NCI-H69 (cell line): ENCODE measurements around the gene AGAP1.

Experiments
- DNase-seq: peaks from one replicate; lab custom pipeline; 2025; lab: John Stamatoyannopoulos, UW

AGAP1 gene

DNA sequence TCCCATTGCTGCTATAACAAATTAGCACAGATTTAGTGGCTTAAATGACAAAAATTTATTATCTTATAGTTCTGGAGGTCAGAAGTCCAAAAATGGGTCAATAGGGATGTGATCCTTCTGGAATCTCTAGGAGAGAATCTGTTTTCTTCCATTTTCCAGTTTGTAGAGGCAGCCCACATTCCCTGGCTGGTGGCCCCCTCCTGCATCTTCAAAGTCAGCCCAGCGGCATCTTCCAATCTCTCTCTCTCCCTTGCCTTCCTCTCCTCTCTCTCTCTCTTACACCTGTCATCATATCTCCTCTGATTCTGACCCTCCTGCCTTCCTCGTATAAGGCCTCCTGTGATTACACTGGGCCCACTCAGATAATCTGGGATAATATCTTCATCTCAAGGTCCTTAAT, 3.9 kb upstream of the AGAP1 start:
- no peak for DNase-seq

DNA sequence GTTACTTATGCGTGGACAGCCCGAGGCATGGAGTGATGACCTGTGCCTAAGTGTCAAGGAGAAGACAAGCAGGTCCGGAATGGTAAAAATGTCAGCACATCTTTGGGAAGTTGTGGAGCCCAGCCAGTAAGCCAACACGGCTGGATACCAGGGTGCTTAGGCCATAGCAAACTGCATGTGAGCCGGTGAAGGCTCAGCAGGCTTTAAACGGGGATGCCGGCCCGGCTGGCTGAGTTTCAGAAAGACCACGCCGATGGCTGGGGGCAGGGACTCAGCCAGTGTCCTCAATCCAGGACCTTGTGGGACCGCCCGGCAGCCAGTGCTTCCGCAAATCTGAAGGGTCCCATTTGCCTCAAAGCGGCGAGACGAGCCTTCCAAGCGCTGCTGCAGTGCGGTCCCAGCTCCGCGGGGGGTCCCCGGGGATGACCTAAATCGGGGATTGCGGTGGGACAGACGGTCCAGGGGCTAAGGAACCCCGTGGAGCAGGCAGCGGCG, 946 bp upstream of the AGAP1 start:
- no peak for DNase-seq

DNA sequence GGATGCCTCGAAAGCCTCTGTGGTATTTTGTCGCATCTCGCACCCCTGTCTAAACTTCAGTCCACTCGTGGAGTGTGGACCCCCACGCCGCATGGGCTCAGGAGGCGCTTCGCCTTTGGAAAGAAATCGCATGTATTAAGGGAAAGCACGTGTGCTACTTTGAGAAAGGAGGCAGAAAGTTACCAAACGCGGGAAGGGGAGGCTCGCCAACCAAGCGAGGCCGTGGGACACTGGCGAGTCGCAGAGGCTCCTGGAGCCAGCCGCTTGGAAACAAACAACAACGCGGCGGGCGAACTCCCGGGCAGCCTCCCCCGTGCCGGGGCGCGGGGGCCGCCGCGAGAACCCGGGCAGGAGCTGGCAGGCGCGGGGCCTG, 455 bp upstream of the AGAP1 start:
- no peak for DNase-seq

DNA sequence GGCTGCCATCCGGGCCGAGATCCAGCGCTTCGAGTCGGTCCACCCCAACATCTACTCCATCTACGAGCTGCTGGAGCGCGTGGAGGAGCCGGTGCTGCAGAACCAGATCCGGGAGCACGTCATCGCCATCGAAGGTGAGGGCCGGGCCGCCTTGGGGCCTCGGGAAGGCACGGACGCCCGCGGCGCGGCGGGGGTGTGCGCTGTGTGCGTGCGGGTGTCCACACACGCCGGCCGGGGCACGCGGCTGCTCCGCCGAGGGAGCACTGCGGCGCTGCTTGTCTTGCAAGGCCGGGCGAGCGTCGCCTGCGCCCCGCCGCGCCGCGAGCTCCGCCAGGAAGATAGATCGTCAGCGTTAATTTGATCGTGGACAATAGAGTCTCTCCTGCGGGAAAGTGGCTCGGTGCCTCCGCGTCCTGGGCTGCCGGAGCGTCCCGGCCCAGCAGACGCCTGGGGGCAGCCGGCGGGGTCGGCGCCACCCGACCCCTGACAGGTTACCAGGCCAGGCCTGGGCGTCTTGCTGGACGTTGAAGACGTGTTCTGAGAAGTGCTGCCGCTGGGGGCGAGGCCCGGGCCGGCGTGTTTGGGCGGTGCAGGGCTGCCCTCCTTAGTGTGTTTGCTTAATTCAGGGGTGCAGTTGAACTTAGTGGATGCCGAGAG, 1.0 kb downstream of the AGAP1 start:
- DNase-seq, result peak; percentile 55

DNA sequence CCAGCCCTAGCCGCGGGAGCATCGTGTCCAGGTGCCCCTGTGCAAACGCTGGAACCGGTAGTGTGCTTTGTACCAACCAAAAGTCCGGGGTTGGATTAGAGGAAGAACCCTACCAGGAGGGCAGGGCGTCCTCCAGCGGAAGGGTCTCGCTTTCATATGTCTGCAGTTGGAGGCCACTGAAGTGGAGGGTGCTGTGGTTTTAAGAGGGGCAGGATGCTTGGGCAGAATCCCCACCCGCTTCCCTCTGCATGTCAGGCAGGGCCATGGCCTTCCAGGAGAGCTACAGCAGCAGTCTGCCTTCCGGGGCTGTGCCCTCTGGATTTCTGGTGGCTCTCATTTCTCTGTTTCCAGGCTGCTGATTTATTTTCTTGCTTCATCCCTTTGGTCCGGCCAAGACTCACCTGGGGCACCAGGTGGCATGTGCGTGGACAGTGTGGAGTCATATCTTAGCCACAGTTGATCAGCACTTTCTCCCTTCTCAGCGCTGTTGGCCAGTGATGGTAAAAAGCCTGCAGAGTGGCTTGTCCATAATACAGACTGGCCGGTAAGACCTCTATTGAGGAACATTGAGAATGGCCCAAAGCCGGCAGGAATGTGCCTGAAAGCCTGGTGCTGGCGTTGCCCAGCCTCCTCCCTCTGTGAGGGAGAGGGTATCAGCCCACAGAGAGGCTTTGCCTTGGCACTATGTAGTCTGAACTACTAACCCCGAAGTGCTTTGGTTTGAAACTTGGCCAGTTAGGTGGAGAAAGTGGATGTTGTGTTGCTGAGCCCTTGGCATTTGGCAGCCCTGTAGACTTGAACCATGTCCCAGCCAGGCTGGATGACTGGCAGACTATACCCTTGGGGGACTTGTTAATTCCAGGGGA, 1.8 kb downstream of the AGAP1 start:
- peak; percentile 35 for DNase-seq

DNA sequence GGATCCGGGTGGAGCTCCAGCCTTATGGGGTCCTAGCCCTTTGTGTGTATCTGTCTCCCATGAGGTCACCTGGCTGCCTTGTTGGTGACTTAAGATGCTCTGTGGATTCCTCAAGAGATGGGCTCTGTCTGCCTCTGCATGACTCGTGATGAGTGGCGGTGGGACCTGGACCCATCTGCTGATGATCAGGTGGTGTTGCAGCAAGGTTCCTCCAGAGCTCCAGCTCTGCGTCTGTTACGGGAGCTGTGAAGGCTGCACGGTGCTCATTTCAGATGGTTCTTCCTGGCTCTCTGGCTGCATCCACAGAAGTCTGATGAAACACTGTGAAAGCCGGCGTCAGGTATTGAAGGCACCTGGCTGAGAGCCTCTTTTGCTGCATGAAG, 2.4 kb downstream of the AGAP1 start:
- DNase-seq, result peak; percentile 35

DNA sequence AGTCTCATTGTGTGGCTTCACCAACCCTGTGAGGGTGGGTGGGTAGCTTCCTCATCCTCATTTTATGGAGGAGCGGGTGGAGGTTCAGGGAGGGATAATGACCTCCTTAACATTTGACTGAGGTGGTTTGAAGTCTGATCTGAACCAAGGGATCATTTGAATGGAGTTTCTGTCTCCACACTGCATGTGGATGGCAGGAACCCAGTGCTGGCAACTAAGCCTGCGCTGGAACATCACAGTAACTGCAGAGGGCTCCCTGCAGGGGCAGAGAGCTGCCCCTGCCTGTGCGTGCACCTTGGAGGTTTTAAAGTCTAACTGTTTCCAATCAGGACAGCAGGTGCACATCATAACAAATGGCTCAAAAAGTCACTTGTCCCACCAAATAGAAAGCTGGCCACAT, 3.3 kb downstream of the AGAP1 start:
- DNase-seq, result no peak

DNA sequence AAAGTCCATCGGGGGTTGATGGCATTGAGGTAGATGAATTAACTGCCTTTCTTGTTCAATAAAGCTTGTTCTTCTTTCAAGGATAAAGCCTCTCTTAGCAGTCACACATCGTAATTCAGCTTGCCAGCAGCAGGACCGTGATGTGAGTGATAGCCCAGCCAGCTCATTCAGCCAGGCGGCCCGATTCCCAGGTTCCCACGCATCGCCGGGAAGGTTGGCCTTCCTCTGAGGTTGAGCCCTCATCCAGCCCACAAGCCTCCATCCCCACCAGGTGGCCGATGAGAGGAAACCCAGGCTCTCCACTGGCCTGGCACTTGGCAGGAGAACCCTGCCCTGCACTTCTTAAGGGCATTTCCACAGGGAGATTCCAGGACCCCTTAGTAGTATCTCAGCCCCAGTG, 4.7 kb downstream of the AGAP1 start:
- DNase-seq, result no peak

DNA sequence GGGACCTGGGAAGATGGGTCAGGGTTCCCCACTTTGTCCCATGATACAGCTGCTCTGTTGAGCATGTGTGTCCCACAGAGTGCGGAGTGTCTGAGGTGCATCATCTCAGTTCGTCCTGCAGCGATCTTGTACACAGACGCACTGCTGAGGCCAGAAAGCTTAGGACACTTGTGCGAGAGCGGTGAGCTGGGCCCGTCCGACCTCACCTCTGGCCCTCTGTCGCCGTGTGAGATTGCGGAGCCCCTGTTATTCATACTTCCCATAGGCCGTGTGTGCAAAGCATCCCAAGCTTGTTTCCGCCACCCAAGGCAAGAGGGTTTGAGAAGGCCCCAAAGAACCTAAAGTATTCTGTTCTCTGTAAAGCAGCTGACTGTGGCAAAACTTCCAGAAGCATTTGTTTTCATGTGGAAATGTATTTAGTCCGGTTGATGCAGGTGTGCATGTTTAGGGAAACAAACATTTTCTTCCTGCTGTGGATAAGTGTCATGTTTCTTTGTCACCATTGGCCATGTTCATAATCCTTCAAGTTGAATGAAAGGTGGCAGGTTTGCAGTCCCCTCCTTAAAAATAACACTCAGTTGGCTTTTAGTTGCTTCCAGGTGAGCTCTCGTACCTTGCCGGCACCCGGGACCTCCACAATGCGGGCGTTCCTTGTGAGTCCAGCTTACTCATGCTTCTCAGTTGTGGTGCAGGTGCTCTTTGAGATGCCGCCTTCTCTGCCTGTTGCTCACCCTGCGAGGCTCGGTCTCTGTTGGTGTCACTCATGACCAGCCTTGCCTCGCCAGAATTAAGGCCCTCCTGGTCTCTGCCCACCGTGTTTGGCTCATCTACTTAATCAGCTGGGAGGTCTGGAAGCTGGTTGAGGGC, 5.3 kb downstream of the AGAP1 start:
- DNase-seq, result no peak

DNA sequence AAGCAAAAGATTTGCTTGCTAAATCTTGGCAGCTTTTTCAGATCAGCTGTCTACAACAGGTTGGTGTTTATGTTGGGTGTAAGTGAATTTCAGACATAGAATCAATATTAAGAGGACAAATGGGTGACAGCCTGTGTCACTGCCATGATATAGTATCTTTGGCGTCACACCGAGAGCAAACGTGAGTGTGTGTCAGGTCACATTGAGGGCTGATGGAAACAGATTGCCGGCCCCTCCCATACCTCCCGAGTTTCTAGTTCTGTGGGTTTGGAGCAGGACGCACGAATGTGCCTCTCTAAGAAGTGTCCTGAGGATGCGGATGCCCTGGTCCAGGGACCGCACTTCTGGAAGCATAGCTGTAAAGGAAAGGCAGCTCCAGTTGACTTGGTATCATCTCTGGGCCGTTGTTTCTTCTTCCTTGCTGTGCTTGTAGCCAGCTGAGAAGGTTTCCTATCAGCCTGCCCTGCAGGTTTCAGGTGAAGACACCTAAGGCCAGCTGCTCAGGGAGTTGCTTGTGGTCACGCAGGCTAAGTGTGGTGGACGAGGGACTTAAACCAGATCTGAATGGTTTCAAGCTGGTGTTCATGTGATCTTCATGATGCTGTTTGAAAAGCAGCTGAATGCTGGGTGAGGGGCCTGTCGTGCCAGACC, 6.4 kb downstream of the AGAP1 start:
- DNase-seq, result no peak

DNA sequence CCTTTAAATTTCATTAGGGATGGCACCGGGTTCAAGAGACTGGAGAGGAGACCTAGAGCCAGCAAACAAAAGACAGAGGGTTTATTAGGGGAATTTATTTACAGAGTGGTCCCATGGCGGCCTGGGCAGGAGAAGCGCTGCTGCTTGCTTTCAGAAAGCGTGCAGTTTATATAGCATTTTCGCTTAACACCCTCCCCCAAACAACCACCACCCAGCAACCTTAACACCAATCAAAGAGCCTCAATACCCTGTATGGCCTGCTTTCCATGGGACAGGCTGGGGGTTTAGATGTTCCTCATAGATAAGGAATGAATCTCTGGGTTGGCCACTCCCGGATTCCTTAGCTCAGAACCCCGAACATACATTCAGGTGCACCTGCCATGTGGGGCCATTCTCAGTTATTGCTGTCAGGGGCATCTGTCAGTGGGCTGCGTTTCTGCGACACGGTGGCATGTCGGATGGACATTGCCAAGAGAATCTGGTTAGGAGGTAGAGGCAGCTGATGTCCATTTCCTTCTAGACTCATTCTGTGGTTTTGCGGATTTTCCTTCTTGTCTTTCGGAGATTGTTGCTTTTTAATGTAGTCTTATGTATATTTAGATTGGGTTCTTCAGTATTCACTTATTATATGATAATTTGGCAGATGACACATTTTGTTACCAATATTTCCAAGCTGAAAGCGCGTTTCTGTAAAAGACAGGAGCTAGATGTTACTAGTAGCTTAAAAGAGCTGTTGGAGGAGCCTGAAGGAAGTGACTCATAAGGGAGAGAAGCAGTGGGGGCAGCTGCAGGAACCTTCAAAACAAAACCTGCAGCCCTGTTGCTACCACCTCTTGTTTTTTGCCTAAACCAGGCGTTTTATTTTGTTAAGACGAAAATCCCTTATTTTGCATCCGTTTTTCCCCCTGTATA, 7.2 kb downstream of the AGAP1 start:
- no peak for DNase-seq

DNA sequence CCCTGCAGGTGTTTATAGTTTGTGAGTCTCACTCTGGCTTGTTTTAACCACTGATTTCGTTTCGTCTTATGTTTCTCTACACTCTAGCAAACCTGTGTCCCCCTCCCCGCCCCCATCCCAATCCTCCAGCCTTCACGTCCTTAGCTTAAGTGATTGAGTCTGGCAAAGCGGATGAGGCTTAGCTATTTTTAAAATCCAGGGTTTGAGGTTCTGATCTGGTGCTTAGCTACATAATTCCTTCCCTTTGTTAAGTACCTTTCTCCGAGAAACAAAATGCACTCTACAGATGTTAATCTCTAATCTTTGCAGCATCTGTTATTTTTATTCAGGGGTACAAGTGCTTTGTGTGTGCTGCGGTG, 7.8 kb downstream of the AGAP1 start:
- no peak for DNase-seq

DNA sequence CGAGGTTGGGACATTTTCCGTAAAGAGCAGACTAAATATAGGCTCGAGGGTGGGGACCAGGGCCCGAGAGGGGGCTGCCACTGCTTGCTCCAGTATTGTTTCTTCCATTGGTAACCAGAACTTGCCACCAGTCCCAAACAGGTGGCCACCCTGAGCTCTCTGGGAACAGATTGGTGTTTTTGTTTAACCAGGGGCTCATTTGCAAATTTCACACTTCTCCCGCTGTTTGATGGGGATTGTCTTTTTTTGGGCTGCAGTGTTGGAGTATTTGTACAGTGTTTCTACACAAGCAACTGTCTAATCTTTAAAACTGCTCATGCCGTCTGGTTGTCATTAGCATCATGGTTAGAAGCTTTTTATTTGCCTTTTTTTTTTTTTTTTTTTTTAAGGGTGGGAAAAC, 8.5 kb downstream of the AGAP1 start:
- peak; percentile 37 for DNase-seq

DNA sequence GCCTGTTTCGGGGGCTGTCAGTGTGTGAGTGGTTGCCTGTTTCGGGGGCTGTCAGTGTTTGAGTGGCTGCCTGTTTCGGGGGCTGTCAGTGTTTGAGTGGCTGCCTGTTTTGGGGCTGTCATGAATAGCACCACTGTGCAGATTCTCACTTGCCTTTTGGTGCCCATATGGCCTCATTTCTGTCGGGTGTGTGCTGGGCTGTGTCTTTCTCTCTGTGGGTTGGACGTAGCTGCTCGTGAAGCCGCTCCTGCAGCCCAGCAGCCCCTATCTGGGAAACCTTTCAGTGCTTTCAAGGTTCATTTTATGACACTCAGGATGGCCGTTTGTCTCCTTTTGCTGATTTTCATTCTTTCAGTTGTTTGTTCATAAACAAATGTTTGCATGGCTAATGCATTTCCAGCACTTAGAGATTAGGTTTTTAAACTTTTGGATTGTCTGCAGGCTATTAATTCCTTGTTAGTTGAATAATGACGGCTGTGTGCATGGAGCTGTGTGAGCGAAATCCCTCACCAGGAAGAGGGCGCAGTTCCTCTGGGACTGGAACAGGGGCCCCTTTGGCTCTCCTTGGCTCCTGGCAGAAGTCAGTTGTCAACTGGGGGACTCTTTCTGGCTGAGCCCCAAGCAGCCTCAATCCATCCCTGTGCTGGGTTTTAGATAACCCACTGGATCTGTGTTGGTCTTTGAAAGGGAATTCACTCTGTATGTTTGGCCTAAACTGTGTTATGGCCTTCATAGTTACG, 10.8 kb downstream of the AGAP1 start:
- no peak for DNase-seq

DNA sequence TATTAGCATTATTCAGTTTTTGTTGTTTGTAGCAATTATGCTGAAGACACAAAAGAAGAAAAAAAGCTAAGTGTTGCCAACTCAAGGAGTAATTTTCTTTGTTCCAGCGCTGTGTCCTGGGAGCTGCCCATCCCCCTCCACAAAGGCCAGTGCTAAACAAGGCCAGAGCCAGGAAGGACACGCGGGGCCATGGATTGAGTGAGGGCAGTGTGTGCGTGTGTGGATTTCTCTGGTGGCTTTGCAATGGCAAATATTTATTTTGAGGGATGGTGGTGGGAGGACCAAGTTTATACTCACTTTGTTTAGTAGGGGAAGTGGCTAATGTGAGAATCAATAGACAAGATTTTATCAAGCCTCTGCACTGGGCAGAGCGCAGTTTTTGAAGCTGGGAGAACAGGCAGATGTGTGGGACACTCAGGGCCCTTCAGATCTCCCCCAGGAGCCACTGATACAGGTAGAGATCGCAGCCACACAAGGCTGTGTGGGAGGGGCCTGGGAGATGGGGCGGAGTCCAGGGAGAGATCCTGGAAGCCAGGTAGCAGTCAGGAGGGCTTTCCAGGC, 11.4 kb downstream of the AGAP1 start:
- peak; percentile 16 for DNase-seq

DNA sequence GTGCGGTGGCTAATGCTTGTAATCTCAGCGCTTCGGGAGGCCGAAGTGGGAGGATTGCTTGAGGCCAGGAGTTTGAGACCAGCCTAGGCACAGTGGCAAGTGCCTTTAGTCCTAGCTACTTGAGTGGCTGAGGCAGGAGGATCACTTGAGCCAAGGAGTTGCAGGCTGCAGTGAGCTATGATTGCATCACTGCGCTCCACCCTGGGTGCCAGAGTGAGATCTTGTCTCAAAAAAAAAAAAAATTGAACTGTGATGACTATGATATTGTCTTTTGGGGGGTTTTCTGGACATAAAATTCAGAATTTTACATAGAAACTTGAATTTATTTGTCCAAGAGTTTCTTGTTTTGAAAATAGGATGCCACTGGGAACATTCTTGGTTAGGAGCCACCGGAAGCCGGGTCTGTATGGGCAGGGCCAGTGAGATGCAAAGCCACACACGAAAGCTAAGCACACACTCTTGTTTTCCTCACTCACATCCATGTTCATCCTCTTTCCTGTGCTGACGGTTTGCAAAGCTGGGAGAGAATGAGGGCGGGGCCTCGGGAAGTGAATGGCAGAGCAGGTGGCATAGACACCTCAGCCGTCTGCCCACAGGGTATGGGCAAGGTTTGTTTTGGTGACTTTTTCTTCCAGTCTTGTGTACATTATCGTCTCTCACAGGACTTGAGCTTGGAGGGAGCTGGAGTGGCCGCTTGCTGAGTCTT, 12.6 kb downstream of the AGAP1 start:
- peak; percentile 92 for DNase-seq

DNA sequence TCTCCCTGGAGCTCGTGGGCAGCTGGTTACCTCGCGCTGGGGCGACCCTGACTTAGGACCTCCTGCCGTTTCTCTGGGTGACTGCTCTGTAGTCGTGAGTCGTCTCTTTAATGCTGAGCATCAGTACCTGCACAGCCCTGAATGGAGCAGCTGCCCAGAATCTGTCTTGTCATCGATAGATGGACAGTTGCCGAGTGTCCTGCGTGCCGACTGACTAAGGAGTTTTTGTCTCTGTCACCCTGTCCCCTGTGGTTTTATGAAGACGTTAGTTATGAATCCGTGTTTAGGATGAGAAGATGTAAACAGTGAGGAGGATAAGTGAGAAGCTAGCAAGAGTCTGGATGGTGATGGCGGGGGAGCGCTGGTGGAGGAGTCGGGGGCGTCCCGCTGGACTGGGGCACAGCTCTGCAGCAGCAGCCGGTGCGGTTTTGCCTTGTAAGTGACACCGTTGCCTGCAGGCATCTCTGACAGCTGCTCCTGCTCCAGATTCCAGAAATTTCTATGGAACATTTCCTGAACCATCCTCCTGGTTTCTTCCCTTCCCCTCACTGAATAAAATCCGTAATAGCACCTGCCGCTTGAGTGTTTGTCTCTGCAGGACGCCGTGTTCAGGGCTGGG, 13.3 kb downstream of the AGAP1 start:
- DNase-seq, result peak; percentile 67

DNA sequence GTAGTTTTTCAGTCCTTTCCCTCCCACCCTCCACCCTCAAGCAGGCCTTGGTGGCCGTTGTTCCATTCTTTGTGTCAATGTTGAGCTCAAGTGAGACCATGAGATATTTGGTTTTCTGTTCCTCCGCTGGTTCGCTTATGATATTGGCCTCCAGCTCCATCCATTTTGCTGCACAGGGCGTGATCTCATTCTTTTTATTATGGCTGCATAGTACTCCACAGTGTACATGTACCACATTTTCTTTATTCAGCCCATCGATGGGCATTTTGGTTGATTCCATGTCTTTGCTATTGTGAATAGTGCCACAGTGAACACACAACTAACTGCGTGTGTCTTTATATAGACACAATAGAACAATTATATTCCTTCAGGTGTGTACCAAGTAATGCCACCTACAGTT, 14.1 kb downstream of the AGAP1 start:
- no peak for DNase-seq
